Heart right ventricle (tissue), 16 donors: ENCODE measurements around the gene SCN5A. TPM values are rescaled to one million over a fixed set of nuclear protein-coding genes. Genes with fewer than 3 reads are reported as not detected.

Experiments used
- ATAC-seq, 8 donors: fragments of 200-7000 bp; cut with Tn5 transposase; one replicate each; pipeline ENCODE4 v1.9.1; 2020; ENCODE audit warnings: mild to moderate bottlenecking in 8 of 8, moderate library complexity in 8 of 8, moderate number of reproducible peaks in 1 of 8
- DNase-seq, 2 donors: peaks; one replicate each; pipeline ENCODE4 v3.0.0-alpha.2; 2020
- H3K27ac ChIP-seq, 10 donors: fragments of 200-600 bp; sonication (generic) in 2 of 10; one replicate each; pipeline versions ENCODE4 v1.5.0 to v1.8.0; 2020 to 2022; ENCODE audit warnings: mild to moderate bottlenecking in 3 of 10
- H3K27me3 ChIP-seq, 7 donors: fragments of 200-600 bp; one replicate each; pipeline ENCODE4 v1.8.0; 2021 to 2022; ENCODE audit warnings: mild to moderate bottlenecking in 2 of 7
- H3K36me3 ChIP-seq, 9 donors: fragments of 200-600 bp; sonication (generic) in 1 of 9; one replicate each; pipeline versions ENCODE4 v1.5.0 to v1.8.0; 2020 to 2022; ENCODE audit warnings: mild to moderate bottlenecking in 2 of 9
- H3K4me1 ChIP-seq, 9 donors: fragments of 200-600 bp; sonication (generic) in 1 of 9; one replicate each; pipeline versions ENCODE4 v1.5.0 to v1.8.0; 2020 to 2022; ENCODE audit warnings: mild to moderate bottlenecking in 4 of 9
- H3K4me3 ChIP-seq, 10 donors: fragments of 200-600 bp; sonication (generic) in 2 of 10; one replicate each; pipeline versions ENCODE4 v1.5.0 to v1.8.0; 2020 to 2022; ENCODE audit warnings: mild to moderate bottlenecking in 7 of 10, moderate library complexity in 2 of 10
- H3K9me3 ChIP-seq, 11 donors: fragments of 200-600 bp in 10 of 11; sonication (generic) in 2 of 11; one replicate each; pipeline versions ENCODE4 v1.5.0 to v1.8.0; 2013 to 2022; ENCODE audit warnings: mild to moderate bottlenecking in 2 of 11, control low read depth in 1 of 11, moderate library complexity in 1 of 11
- CTCF ChIP-seq, 9 donors: fragments of 200-600 bp; sonication (generic) in 2 of 9; IDR thresholded peaks; one replicate each; pipeline versions ENCODE4 v1.5.0 to v1.8.0; 2021 to 2022; ENCODE audit warnings: antibody characterized with exemption in 9 of 9, mild to moderate bottlenecking in 5 of 9, moderate library complexity in 1 of 9
- WGBS, 2 donors: extraction: QIAGEN DNeasy Blood & Tissue Kit; methylation state at CpG; one replicate each; pipeline ENCODE4 v1.1.7; 2013; ENCODE audit warnings: inconsistent platforms in 1 of 2; 5-methylcytosine and 5-hydroxymethylcytosine counted together
- intact Hi-C, 10 donors: fragments of 100-400 bp; cut with DNase I; formaldehyde crosslinking; loops; one replicate each; pipeline versions ENCODE4 v1.11.1 to v1.14.2; 2022
- polyA plus RNA-seq, 2 donors: library from polyadenylated mRNA; stranded (reverse); fragments of 200-250 nt; gene quantifications; one replicate each; pipeline ENCODE4 v1.2.3, GENCODE V29; 2013
- total RNA-seq, 10 donors: library from RNA; stranded (reverse); fragmentation: NEBNext Ultra II Directional in 3 of 10; extraction: Animal tissue kit (Norgen Biotek cat#: 25700) in 3 of 10; gene quantifications; one replicate each; pipeline versions ENCODE4 v1.2.1 to v1.2.4, GENCODE V29; 2021 to 2023
- donor health status: Arrhythmogenic right ventricular cardiomyopathy.
- donor health status: ischemic (EF 13 %, LVEDD 7.1; RV severe dilation, severe dysfunction).
- donor health status: healthy with polysubstance abuse.
- donor health status: DM: no; HTN: yes; CAD: no.
- donor health status: DM: no; HTN: no; CAD: no.
- donor health status: ischemic (EF 25% LVEDD 6.9; RV normal size, moderate dysfunction).
- donor health status: ischemic (EF 25% LVEDD 5.7; RV mildly dilated, moderate dysfunction).
- donor health status: healthy.
- donor health status: DM: yes; HTN: yes; CAD: no.
- donor health status: Ischemic cardiomyopathy.
- donor health status: ischemic (EF 35%, LVEDD 5.7; RV mildly dilated, moderate dysfunction).
- donor health status: nonischemic (EF 11% LVEDD 7.7; RV severe dilation, severe dysfunction).
- donor health status: DM: yes; HTN: yes; CAD: no.
- donor health status: PGD.
- donor health status: ischemic (EF 29% LVEDD 5.4; RV normal size, mild dysfunction).
- donor health status: nonischemic (EF 23%, LVEDD 6.1; RV moderate dilation, normal function).

The SCN5A gene
- total and polyA plus RNA-seq, 12 donors, result 29.9 to 254 (median 177) TPM

- intact Hi-C loops, result loop anchor here in 3 of 10 donors (5.0 to 10.0 kb wide), 5 partner anchors 160 to 653 kb away; partner anchors contain the start of genes EXOG (in 2 of the 3) and XYLB (in 1 of the 3)
- WGBS, 2 donors, result 66 to 75% methylated on average over 5 of the region's 5 CpGs
- peaks cover 0 to 13% (median 0%) of the 10 kb centered on the region in 11 donors for H3K9me3 ChIP-seq
Measured at GRCh38 chr3:38657369-38657768, 7.9 kb upstream of the SCN5A start.

GRCh38 chr3:38655708-38656300 lies 6.3 kb upstream of the SCN5A start:
- no peaks in the 10 kb centered on the region for H3K36me3 ChIP-seq

More at GRCh38 chr3:38657369-38657768, 7.9 kb upstream of the SCN5A start:
- TF ChIP-seq CTCF (IDR thresholded peaks at IDR 0.05), result no peak
- Histone ChIP-seq H3K4me3 (no peak overlapping the region), H3K36me3 (no peaks in the 10 kb centered on the region), H3K27me3 (peaks cover 0 to 48% (median 36%) of the 10 kb centered on the region in 7 donors), H3K27ac (no peak overlapping the region), H3K4me1 (no peaks in the 10 kb centered on the region)
- DNase-seq, result no peak
- no peak for ATAC-seq

GRCh38 chr3:38653685-38654537 lies 4.4 kb upstream of the SCN5A start:
- Histone ChIP-seq H3K27ac (no peak overlapping the region), H3K27me3 (peaks cover 0 to 55% (median 36%) of the 10 kb centered on the region in 7 donors), H3K9me3 (no peaks in the 10 kb centered on the region), H3K4me1 (peaks cover 0 to 14% (median 5%) of the 10 kb centered on the region in 9 donors), H3K36me3 (no peaks in the 10 kb centered on the region), H3K4me3 (no peak overlapping the region)
- 86 to 88% methylated on average over 7 of the region's 7 CpGs for WGBS, 2 donors
- no peak for DNase-seq
- TF ChIP-seq CTCF (IDR thresholded peaks at IDR 0.05), result no peak
- intact Hi-C loops, result loop anchor here in 7 of 10 donors (2.0 to 10.0 kb wide), 6 partner anchors 132 to 649 kb away; partner anchors contain the start of genes EXOG (in 4 of the 7) and XYLB (in 1 of the 7)
- no peak for ATAC-seq

More at GRCh38 chr3:38655708-38656300, 6.3 kb upstream of the SCN5A start:
- peaks cover 0 to 56% (median 37%) of the 10 kb centered on the region in 7 donors for H3K27me3 ChIP-seq
- peaks cover 0 to 1% (median 0%) of the 10 kb centered on the region in 11 donors for H3K9me3 ChIP-seq
- TF ChIP-seq CTCF (IDR thresholded peaks at IDR 0.05), result peak; percentile 20 to 57 (median 44)
- DNase-seq (no peak), ATAC-seq (peak in 4 of 8 donors; percentile 34 to 56 (median 38))
- no peak overlapping the region for H3K4me3 ChIP-seq
- peaks cover 0 to 7% (median 0%) of the 10 kb centered on the region in 9 donors for H3K4me1 ChIP-seq
- H3K27ac ChIP-seq, result no peak overlapping the region
- intact Hi-C loops, result loop anchor here in 6 of 10 donors (2.0 to 10.0 kb wide), 6 partner anchors 159 to 651 kb away; partner anchors contain the start of genes EXOG (in 5 of the 6) and XYLB (in 1 of the 6)
- 11 to 13% methylated on average over 7 of the region's 7 CpGs for WGBS, 2 donors

- no peaks in the 10 kb centered on the region for H3K9me3 ChIP-seq
- peaks cover 0 to 17% (median 7%) of the 10 kb centered on the region in 9 donors for H3K4me1 ChIP-seq
- H3K27me3 ChIP-seq, result peaks cover 0 to 55% (median 37%) of the 10 kb centered on the region in 7 donors
- no peaks in the 10 kb centered on the region for H3K36me3 ChIP-seq
- intact Hi-C loops, result loop anchor here in 6 of 10 donors (5.0 to 10.0 kb wide), 5 partner anchors 131 to 648 kb away; partner anchors contain the start of genes EXOG (in 1 of the 6) and XYLB (in 1 of the 6)
- ATAC-seq (no peak), DNase-seq (no peak)
- H3K4me3 ChIP-seq, result no peak overlapping the region
- TF ChIP-seq CTCF (IDR thresholded peaks at IDR 0.05), result no peak
- no peak overlapping the region for H3K27ac ChIP-seq
- 94 to 96% methylated on average over 1 of the region's 1 CpG for WGBS, 2 donors
Measured at GRCh38 chr3:38652934-38653333, 3.4 kb upstream of the SCN5A start.
